HG03095 (cell line): ENCODE measurements around the gene UGT1A9.
"Not testable (repeated sequence)": the region's sequence is repeated elsewhere in the genome, so short reads cannot be mapped to it uniquely, and the experiment has no call there.

Experiments
- ATAC-seq: cut with Tn5 transposase; IDR thresholded peaks from one replicate; pipeline ENCODE4 v1.9.1; 2021; ENCODE audit warnings: moderate library complexity; ENCODE audit not compliant: unreplicated experiment

Gene UGT1A9

GRCh38 chr2:233680361-233681045 is 8.8 kb downstream of the UGT1A9 start:
- no peak for ATAC-seq

GRCh38 chr2:233681521-233682099 is 9.9 kb downstream of the UGT1A9 start, which contains the start of gene UGT1A7:
Gene UGT1A7 (plus strand): TSS chr2:233681901. CDS start chr2:233681938, 37 bp downstream.
- ATAC-seq, result no peak

- no peak for ATAC-seq
These were observed 12.9 kb downstream of the UGT1A9 start for GRCh38 chr2:233684640-233685039.

- ATAC-seq, result no peak
These were observed 15.2 kb downstream of the UGT1A9 start for GRCh38 chr2:233686928-233687327.

GRCh38 chr2:233688341-233688740 is 16.6 kb downstream of the UGT1A9 start:
- no peak for ATAC-seq

- ATAC-seq, result no peak
These were observed 17.3 kb downstream of the UGT1A9 start for GRCh38 chr2:233689031-233689430.

- no peak for ATAC-seq
These were observed 17.8 kb downstream of the UGT1A9 start for GRCh38 chr2:233689501-233689900.

- ATAC-seq, result no peak
These were observed 18.7 kb downstream of the UGT1A9 start for GRCh38 chr2:233690444-233690843.

GRCh38 chr2:233691443-233692433 is 20.0 kb downstream of the UGT1A9 start:
- ATAC-seq, result no peak

GRCh38 chr2:233692648-233693047 is 20.9 kb downstream of the UGT1A9 start, which contains the start of gene UGT1A6:
Gene UGT1A6 (plus strand): TSS chr2:233692890. CDS start chr2:233693005, 115 bp downstream.
- no peak for ATAC-seq

GRCh38 chr2:233693963-233694362 is 22.3 kb downstream of the UGT1A9 start:
- no peak for ATAC-seq

GRCh38 chr2:233698740-233699139 is 27.0 kb downstream of the UGT1A9 start:
- no peak for ATAC-seq

GRCh38 chr2:233699424-233700027 is 27.8 kb downstream of the UGT1A9 start:
- ATAC-seq, result no peak

- no peak for ATAC-seq
These were observed 28.4 kb downstream of the UGT1A9 start for GRCh38 chr2:233700028-233700635.

GRCh38 chr2:233700842-233701241 is 29.1 kb downstream of the UGT1A9 start:
- ATAC-seq, result not testable (repeated sequence)

- no peak for ATAC-seq
These were observed 30.5 kb downstream of the UGT1A9 start for GRCh38 chr2:233702238-233702637.

- no peak for ATAC-seq
These were observed 34.3 kb downstream of the UGT1A9 start for GRCh38 chr2:233705911-233706506.

- no peak for ATAC-seq
These were observed 35.0 kb downstream of the UGT1A9 start for GRCh38 chr2:233706720-233707119.

- ATAC-seq, result no peak
These were observed 36.4 kb downstream of the UGT1A9 start for GRCh38 chr2:233707940-233708644.
